AG09319 (cell line): ENCODE measurements around the gene OVOL2.

Experiments
- DNase-seq: peaks from one replicate; pipeline ENCODE4 v3.0.0-alpha.2; 2010; ENCODE audit warnings: low read depth; ENCODE audit errors: extremely low read depth
- CTCF ChIP-seq: IDR thresholded peaks from 2 replicates; pipeline ENCODE4 v1.5.1; 2011; ENCODE audit warnings: low read depth, mild to moderate bottlenecking, inconsistent platforms, low read length, moderate library complexity

The OVOL2 gene

GRCh38 chr20:18011951-18012645, 45.6 kb downstream of the OVOL2 start:
- DNase-seq = no peak
- TF ChIP-seq CTCF = no peak

GRCh38 chr20:18011482-18011881, 46.2 kb downstream of the OVOL2 start:
- TF ChIP-seq CTCF = no peak
- no peak for DNase-seq

- TF ChIP-seq CTCF = no peak
- DNase-seq = no peak
Observed at GRCh38 chr20:18009116-18009515, 48.6 kb downstream of the OVOL2 start.

GRCh38 chr20:18007534-18008292, 50.0 kb downstream of the OVOL2 start:
- no peak for TF ChIP-seq CTCF
- no peak for DNase-seq

- no peak for DNase-seq
- no peak for TF ChIP-seq CTCF
Observed at GRCh38 chr20:18006684-18007083, 51.0 kb downstream of the OVOL2 start.

- DNase-seq = no peak
- TF ChIP-seq CTCF = no peak
Observed at GRCh38 chr20:18005990-18006364, 51.7 kb downstream of the OVOL2 start.
